Lung (tissue), 12 donors: ENCODE measurements around the gene TNFRSF21. TPM values are rescaled to one million over a fixed set of nuclear protein-coding genes. Genes with fewer than 3 reads are reported as not detected.

Experiments used
- ATAC-seq: fragments of 200-7000 bp; cut with Tn5 transposase; one replicate; pipeline ENCODE4 v1.9.1; 2020; ENCODE audit warnings: moderate number of reproducible peaks; ENCODE audit not compliant: insufficient read depth, low FRiP score
- DNase-seq, 3 donors: peaks; one replicate each; pipeline ENCODE4 v3.0.0-alpha.2; 2013 to 2017
- H3K27ac ChIP-seq, 2 donors: one replicate each; pipeline ENCODE4 v1.5.1; 2013; ENCODE audit warnings: mild to moderate bottlenecking in 2 of 2, moderate library complexity in 2 of 2, control low read depth in 1 of 2, inconsistent platforms in 1 of 2, low read depth in 1 of 2, low read length in 1 of 2
- H3K27me3 ChIP-seq, 3 donors: one replicate each; pipeline ENCODE4 v1.5.1; 2013; ENCODE audit warnings: low read length in 2 of 3; ENCODE audit not compliant: control insufficient read depth in 3 of 3, insufficient read depth in 3 of 3
- H3K36me3 ChIP-seq, 4 donors: one replicate each; pipeline ENCODE4 v1.5.1; 2013; ENCODE audit warnings: low read length in 4 of 4, mild to moderate bottlenecking in 1 of 4, moderate library complexity in 1 of 4; ENCODE audit not compliant: control insufficient read depth in 4 of 4, insufficient read depth in 4 of 4
- H3K4me1 ChIP-seq, 5 donors: one replicate each; pipeline ENCODE4 v1.5.1; 2013; ENCODE audit warnings: low read length in 5 of 5, mild to moderate bottlenecking in 2 of 5, moderate library complexity in 1 of 5; ENCODE audit not compliant: control insufficient read depth in 5 of 5, insufficient read depth in 5 of 5
- H3K4me3 ChIP-seq: one replicate; pipeline ENCODE4 v1.5.1; 2013; ENCODE audit warnings: mild to moderate bottlenecking, control low read depth, moderate library complexity
- H3K9ac ChIP-seq, 2 donors: one replicate each; pipeline ENCODE4 v1.5.1; 2013; ENCODE audit warnings: low read length in 2 of 2, control low read depth in 1 of 2; ENCODE audit not compliant: insufficient read depth in 1 of 2
- H3K9me3 ChIP-seq, 4 donors: one replicate each; pipeline ENCODE4 v1.5.1; 2013; ENCODE audit warnings: low read length in 3 of 4, mild to moderate bottlenecking in 1 of 4, moderate library complexity in 1 of 4; ENCODE audit not compliant: control insufficient read depth in 4 of 4, insufficient read depth in 3 of 4
- CTCF ChIP-seq: IDR thresholded peaks from 2 replicates; pipeline ENCODE4 v1.5.1; 2012; ENCODE audit warnings: mild to moderate bottlenecking; ENCODE audit errors: control extremely low read depth, extremely low read depth
- WGBS, 2 donors: extraction: QIAGEN DNeasy Blood & Tissue Kit; methylation state at CpG; one replicate each; pipeline ENCODE4 v1.1.7; 2013; 5-methylcytosine and 5-hydroxymethylcytosine counted together
- polyA plus RNA-seq, 2 donors: library from polyadenylated mRNA; stranded (reverse); fragments of 200-250 nt; gene quantifications; one replicate each; pipeline ENCODE4 v1.2.1, GENCODE V29; 2013
- total RNA-seq, 2 donors: library from RNA; depleted of rRNA in 1 of 2; stranded (reverse); fragments of >200 nt in 1 of 2; gene quantifications; one replicate each; pipeline ENCODE4 v1.2.1, GENCODE V29; 2014 to 2021
- donor health status: control.
- donor health status: control.
- donor health status: Bipolar disorder and iron deficiency.
- donor health status: healthy.
- donor health status: DM: yes; HTN: yes; CAD: no.

Gene TNFRSF21
- total and polyA plus RNA-seq, 4 donors: 11.1 to 36.6 (median 24.5) TPM

DNA sequence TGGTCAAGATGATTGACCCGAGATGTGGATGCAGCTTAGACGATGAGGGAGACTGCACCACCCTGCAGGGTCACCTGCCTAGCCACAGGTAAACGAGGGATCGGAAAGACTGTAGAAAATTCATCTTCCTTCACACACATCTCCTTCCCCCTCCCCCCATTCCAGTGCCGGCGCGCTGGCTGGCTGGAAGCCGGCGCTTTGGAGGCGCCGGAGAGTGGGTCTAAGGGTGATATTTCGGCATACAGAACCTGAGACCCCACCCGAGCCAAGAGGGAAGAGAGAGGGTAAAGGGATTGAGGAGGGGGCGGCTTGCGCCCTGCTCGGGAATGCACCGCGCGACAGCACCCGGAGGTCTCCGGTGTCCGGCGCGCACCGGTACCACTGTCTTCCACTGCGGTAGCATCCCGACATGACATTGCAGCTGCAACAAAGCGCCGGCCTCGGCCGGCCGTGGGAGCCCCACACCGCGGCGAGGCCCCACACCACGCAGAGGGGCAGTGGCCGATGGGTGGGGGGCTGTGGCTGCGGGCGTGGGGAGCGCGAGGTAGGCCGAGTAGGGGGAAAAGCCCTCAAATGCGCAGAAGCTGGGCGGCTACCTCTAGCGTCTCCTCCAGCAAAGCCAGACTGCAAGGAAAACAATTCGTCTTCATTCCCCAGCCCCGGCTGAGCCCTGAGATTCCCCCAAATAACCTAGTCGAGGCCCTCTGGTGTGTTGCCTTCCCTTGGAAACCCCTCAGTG, 984 bp downstream of the TNFRSF21 start:
- no peaks in the 10 kb centered on the region for H3K9me3 ChIP-seq

GRCh38 chr6:47308198-47308517, 1.5 kb downstream of the TNFRSF21 start:
- 24 to 41% methylated on average over 3 of the region's 3 CpGs for WGBS, 2 donors
- Histone ChIP-seq H3K27me3 (peaks cover 0 to 10% (median 9%) of the 10 kb centered on the region in 3 donors), H3K9me3 (no peaks in the 10 kb centered on the region), H3K9ac (peak overlapping the region in 1 of 2 donors; percentile 3), H3K4me3 (peak overlapping the region; percentile 53), H3K36me3 (no peaks in the 10 kb centered on the region), H3K4me1 (peaks cover 0 to 14% (median 5%) of the 10 kb centered on the region in 5 donors), H3K27ac (no peak overlapping the region)
- peak in 2 of 3 donors; percentile 14 to 35 for DNase-seq
- no peak for TF ChIP-seq CTCF
- ATAC-seq: no peak

More for the DNA sequence above, 984 bp downstream of the TNFRSF21 start:
- peak overlapping the region; percentile 53 for H3K4me3 ChIP-seq
- H3K27me3 ChIP-seq: peaks cover 0 to 10% (median 9%) of the 10 kb centered on the region in 3 donors
- no peak for TF ChIP-seq CTCF
- DNase-seq: peak; percentile 44 to 66 (median 50)
- H3K9ac ChIP-seq: peak overlapping the region; percentile 3 to 83
- WGBS, 2 donors: 0 to 3% methylated on average over 44 to 48 of the region's 48 CpGs
- H3K4me1 ChIP-seq: peaks cover 0 to 14% (median 5%) of the 10 kb centered on the region in 5 donors
- peak overlapping the region in 1 of 2 donors; percentile 57 for H3K27ac ChIP-seq
- peak; percentile 24 for ATAC-seq
- no peaks in the 10 kb centered on the region for H3K36me3 ChIP-seq

- Histone ChIP-seq H3K4me1 (peaks cover 0 to 14% (median 5%) of the 10 kb centered on the region in 5 donors), H3K9ac (no peak overlapping the region), H3K4me3 (peak overlapping the region; percentile 26), H3K27me3 (peaks cover 0 to 10% (median 9%) of the 10 kb centered on the region in 3 donors), H3K36me3 (no peaks in the 10 kb centered on the region), H3K9me3 (no peaks in the 10 kb centered on the region), H3K27ac (no peak overlapping the region)
- DNase-seq: no peak
- ATAC-seq: no peak
- WGBS, 2 donors: 95 to 97% methylated on average over 7 of the region's 7 CpGs
- TF ChIP-seq CTCF: no peak
Measured at GRCh38 chr6:47307362-47308197, 2.1 kb downstream of the TNFRSF21 start.
